Diencephalon (tissue), 1 donor: ENCODE data around the gene DIABLO. TPM values are rescaled to one million over a fixed set of nuclear protein-coding genes. Genes with fewer than 3 reads are reported as not detected.
A peak's percentile ranks its signal among the peaks of the same experiment; 100 is the strongest.

ENCODE experiments used
- small RNA-seq: library from RNA; depleted of rRNA; stranded (forward); fragments of <200 nt; gene quantifications from one replicate; pipeline ENCODE3, GENCODE V24; 2014
- total RNA-seq: library from RNA; depleted of rRNA; stranded (reverse); fragments of >200 nt; gene quantifications from one replicate; pipeline ENCODE4 v1.2.3, GENCODE V29; 2014

The DIABLO gene
- total RNA-seq = 62.5 TPM

DNA sequence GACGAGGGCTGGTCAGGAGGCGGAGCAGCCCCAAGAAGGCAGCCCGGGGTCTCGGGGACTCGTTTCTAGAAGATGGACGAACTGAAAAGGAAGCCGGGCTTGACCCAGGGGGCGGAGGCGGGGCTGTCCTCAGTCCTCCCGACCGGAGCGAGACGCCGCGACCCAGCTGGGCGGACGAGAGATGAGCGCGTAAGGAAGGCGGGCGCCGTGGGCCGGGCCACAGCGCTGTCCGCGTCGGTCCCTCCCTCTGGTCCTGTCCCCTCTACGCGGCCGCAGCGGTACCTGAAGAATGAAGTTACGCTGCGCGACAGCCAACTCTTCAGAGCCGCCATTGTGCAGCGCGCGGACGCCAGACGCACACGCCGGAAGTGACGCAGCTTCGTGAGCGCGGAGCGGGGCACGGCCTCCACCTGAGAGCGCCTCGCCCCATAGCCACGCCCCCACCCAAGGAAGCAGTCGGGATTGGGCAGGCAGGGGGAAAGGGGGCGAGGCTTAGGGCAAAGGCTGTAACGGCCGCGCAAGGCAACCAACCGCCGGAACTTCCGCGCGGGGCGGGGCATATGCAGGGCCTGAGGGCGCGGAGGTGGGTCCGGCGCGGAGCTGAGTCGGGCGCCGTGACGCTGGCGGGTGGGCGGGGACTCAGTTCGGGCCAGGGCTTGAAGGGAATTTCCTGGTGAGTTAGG, at the start of gene DIABLO:
DIABLO (minus strand) TSS at position 370 of the 683 bp plus-strand sequence; CDS start at position 332, 38 bp downstream.

DNA sequence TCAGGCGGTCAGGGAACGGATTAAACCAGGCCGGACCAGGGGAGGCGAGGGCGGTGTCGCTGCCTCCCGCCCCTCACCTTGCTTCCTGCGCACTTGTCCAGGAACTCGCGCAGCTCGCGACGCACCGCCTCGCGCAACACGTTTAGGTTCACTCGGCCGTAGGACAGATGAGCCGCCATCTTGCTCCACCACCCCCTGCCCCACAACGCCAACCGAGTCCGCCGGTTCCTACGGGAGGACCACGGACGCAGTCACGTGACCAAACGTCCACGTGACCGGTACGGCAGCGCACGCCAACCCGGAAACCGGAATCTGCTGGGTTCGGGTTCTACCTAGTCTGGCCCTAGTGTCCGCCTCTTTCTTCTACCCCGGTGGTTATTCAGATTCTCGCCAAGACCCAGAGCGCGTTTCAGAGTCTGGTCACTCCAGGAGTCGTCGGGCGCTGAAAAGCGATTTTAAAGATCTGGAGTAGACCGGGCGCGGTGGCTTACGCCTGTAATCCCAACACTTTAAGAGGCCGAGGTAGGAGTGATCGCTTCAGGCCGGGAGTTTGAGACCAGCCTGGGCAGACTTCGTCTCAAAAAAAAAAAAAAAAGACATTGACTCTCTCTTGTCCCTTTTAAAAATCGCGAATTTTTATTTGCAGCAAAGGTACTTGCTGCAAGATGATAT, 40.5 kb upstream of the DIABLO start, which contains the start of gene VPS33A:
VPS33A (minus strand) TSS at position 265 of the 672 bp plus-strand sequence; CDS start at position 179, 86 bp downstream.

DNA sequence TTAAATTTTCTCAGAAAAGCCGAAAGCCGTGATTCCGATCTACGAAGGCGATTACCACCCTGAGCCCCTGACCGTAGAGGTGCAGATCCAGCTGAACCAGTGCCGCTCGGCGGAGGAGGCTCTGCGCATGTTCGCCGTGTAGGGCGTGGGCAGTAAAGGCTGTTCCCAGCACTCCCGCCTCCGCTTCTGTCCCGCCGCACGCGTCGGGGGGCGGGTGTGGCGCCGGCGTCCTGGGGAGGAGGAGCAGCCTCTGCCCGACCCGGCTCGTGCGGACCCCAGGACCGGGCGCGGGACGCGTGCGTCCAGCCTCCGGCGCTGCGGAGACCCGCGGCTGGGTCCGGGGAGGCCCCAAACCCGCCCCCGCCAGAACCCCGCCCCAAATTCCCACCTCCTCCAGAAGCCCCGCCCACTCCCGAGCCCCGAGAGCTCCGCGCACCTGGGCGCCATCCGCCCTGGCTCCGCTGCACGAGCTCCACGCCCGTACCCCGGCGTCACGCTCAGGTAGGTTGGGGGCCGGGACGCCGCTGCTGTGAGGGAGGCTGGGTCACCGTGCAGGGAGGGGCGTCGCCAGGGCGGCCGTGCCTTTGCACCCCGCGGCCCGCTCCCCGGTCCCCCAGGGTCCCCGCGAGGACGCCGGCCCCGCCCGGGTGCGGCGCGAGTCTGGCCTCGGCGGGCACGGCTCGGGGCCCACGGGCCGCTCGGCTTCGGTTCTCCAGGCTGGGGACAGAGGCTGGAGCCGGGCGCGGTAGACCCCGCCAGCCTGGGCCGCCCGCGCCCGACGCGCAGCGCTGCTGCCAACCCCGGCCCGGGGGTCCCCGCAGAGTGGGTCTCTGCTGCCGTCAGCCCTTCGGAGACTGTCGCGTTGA, 22.3 kb downstream of the DIABLO start, which contains the start of gene B3GNT4:
B3GNT4 (plus strand) TSS at position 409 of the 866 bp plus-strand sequence. CDS start 910 bp downstream, outside the sequence.

DNA sequence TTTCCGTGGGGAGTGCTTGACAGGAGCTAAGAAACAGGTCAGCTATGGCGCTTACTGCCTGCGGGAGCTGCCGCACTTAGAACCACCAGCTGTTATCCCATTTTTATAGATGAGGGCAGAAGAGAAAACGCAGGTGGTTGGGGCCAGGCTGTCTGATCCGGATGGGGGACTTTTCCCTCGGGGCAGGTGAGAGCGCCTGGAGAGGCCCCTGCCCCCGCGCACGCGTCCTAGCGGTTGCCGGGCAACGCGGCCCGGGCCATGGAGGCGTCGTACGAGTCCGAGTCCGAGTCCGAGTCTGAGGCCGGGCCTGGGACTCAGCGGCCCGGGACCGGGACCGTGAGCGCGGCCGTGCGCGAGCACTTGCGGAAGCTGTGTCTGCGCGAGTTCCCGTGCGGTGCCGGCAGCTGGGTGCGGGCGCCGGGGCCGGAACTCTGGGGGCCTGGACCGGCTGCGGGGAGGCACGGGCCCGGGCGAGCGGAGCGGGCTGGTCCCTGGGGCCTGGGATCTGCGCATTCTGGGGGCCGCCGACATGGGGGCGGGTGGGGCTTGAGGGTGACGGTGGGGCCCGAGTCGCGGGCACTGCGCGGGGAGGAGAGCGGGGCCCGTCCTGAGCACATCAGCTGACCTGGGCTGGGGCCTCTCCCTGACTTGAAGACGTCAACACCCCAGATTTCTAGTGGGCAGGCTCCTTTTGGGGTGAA, 42.8 kb downstream of the DIABLO start, which contains the start of gene LRRC43:
LRRC43 (plus strand) TSS at position 237 of the 701 bp plus-strand sequence; CDS start at position 259, 22 bp downstream.

DNA sequence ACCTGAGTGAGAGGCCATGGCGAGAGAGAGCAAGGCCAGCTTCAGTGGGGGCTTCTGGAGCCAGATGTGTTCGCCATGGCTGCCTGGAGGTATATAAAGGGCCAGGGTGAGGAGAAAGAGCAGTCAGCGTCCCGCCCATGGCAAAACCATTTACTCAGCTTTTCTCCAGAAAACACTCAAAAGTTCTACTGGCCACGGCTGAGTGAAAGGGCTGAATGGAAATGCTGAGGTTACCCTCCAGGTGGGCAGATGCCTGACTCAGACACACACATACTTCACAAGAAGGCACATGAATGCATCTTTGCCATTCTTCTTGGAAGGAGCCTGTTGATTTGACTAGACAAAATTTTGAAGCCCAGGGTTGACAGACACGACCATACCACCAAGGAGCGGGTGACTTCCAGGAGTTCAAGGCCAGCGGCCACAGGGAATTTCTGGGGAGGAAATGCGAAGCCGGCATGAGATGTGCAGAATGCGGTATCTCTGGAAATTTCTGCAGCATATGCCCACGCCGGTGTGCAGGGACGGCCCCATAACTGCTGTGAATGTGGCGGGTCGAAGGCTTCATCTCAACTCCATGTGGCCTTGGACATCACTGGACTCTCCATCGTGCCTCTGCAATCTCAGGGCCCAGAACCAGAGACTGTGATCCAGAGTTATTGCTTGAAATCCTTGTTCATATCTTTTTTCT, 51.6 kb downstream of the DIABLO start, which contains the start of gene IL31:
IL31 (minus strand) TSS at position 67 of the 691 bp plus-strand sequence; CDS start at position 18, 49 bp downstream.

Small RNA genes within 50 kb of the gene (small RNA-seq; reads per million reads assigned to genes)
- gene DIABLO = 0.51 reads per million, percentile 54 among the genes with 10 or more reads in this experiment

Other genes starting within 250 kb of the DIABLO start
- gene BCL7A, start 204.2 kb downstream of the DIABLO start, total RNA-seq = 39.7 TPM
- 14.3 TPM for gene MLXIP, start 147.3 kb downstream of the DIABLO start, total RNA-seq
- not detected for gene IL31, start 51.8 kb downstream of the DIABLO start, total RNA-seq
- 6.5 TPM for gene LRRC43, start 42.9 kb downstream of the DIABLO start, total RNA-seq
- gene B3GNT4, start 22.3 kb downstream of the DIABLO start, total RNA-seq = 8.5 TPM
- gene VPS33A, start 40.4 kb upstream of the DIABLO start, total RNA-seq = 25.1 TPM
- gene CLIP1, start 196.6 kb upstream of the DIABLO start, total RNA-seq = 81.0 TPM